Activated T-cell treated with anti-CD3 and anti-CD28 coated beads for 24 hours (primary cell): ENCODE data around the gene SOBP.
"Not testable (repeated sequence)": the region's sequence is repeated elsewhere in the genome, so short reads cannot be mapped to it uniquely, and the experiment has no call there.

ENCODE experiments used
- DNase-seq: peaks from one replicate; pipeline ENCODE4 v3.0.0-alpha.2; 2020; ENCODE audit warnings: low read depth

Gene SOBP

GRCh38 chr6:107488174-107488874 lies 1.6 kb upstream of the SOBP start:
- no peak for DNase-seq

GRCh38 chr6:107488875-107489635 lies 862 bp upstream of the SOBP start:
- DNase-seq, result no peak

- no peak for DNase-seq
These were observed 735 bp downstream of the SOBP start for GRCh38 chr6:107490566-107491137.

DNA sequence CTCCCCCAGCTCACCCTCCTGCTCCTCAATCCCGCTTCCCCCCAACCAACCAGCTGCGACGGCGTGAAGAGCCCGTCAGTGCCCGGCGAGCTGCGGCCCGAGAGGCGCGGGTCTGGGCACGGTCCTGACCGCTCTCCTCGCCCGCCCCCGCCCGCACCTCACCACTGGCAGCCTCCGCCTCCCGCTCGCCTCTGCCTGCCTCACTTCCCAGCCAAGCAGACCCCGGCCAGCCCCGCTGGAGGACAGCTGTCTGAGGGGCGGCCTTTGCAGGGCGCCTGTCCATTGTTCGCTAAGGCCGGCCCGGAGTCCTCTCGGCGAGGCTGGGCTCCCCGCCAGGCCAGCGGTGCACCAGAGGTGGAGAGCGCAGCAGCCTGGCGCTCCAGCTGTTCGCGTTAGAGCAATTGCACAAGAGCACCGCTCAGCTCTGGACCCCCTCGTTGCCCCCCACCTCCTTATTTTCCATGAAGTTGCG lies 1.3 kb downstream of the SOBP start:
- DNase-seq, result no peak

DNA sequence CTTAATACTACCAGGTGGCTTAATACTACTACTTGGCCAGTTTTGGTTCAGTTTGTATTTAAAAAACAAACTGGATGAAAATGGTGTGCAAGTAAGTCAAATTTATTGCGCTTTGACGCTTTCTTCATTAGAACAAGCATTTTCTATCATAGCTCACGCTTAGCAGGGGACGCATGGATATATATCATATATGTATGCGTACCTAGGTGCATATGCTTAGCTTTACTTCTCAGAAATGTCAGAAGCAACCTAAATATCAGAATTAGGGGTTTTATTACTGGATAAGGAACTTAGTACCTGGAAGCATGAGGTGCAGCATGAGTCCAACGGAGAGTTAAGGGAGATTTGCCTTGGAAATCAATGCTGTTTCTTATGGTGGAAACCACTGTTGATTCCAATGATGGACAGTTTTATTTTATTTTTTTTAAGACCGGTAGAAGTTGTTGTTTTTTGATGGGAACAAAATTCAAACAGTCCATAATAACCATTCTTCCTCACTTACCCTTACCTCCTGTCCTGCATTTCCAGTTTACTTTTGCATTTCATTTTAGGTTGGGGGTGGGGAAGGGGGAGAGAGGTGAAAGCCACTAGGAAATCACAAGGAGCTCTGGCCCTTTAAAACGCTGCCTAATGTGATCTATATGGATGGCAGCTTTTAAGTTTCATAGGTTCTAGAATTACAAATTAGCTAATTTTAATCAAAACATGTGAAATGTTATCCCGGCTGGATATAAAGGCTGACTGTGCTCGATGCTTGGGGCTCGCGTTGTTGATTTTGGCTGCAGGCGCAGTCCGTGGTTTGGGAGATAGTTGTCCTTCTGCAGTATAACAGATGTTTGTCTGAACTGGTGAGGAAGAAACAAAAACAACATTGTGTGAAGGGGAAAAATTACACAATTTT lies 2.1 kb downstream of the SOBP start:
- DNase-seq, result no peak

GRCh38 chr6:107493158-107494057 lies 3.5 kb downstream of the SOBP start:
- DNase-seq, result no peak

DNA sequence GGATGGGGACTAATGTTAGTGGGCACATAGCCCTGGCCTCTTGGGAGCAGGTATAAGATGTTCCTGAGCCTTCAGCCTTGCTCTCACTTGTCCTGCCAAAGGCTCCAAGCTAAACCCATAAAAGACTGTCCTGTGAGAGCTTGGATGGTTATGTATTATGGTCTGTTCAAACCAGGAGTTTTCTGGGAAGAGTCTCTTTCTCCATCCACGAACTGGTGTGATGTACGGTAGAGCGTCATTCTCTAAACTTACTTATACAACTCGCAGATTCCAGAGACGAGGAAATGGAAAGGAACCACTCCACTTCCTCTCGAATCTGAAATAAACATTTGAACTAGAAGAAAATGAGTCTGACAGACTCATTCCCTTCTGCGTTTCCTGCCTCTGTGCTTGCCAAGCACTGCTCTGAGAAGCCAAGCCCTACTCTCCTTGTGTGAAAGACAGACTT lies 5.3 kb downstream of the SOBP start:
- DNase-seq, result no peak

GRCh38 chr6:107495971-107496370 lies 6.1 kb downstream of the SOBP start:
- no peak for DNase-seq

GRCh38 chr6:107496892-107497684 lies 7.2 kb downstream of the SOBP start:
- DNase-seq, result no peak

DNA sequence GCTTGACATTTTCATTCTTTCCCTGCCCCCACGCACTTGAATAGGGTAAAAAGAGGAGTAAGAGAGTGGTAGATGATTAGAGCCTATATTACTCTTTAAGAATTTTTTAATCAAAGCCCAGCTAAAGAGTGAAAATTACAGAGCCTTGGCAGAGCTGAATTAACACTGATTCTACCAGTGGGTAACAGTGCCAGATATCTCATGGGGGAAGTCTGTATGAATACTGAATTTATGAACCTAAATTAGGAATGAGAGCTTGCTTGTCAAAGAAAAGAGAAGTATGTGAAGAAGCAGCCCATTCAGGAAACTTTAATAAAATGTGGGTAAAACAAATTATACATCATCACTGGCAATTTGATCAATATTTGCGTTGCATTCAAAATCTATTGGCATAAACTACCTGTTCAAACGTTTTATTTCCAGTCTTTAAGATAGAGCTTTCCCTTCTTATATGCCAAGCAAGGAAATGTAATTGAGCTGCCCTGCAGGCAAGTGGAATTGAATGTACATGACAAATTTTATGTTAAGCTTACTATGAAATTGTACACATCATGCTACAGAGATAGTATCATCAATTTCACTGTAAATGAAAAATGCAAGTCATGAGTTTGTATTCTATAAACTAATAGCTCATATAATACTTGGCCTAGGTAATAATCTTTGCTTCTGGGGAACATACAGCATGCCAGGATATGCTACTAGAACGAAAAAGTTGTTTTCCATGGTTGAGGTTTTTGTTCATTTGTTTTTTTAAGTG lies 14.5 kb downstream of the SOBP start:
- DNase-seq, result no peak

DNA sequence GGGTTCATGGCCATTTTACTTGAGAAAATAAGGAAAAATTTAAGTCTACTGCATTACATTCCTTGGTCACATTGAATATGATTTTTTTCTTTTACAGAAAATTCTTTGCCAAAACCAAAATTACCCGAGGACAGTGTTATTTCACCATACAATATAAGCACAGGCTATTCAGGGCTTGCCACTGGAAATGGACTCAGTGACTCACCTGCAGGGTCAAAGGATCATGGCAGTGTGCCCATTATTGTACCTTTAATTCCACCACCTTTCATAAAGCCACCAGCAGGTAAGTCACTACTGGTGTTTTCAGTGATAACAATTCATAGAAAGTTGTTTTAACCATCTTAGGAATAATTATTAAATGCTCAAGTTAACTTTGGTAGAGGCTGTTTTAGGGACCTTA lies 16.2 kb downstream of the SOBP start:
- DNase-seq, result no peak

DNA sequence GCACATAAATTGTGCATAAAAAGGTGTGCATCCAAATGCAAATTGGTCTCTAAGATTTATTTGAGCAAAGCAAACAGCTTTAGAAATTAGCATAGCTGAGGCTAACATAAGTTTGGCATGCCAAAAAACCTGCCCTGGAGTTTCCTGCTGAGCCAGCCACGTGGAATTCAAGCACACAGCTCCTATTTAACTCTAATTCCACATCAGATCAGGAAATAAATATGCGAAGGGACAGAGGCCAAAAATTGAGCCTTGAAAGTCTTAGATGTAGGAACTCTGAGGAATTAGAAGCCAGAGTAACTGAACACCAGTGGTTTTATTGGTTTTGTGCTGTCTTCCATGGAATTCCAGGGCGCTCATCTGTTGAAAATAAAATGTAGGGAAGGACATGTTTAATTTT lies 19.6 kb downstream of the SOBP start:
- DNase-seq, result no peak

DNA sequence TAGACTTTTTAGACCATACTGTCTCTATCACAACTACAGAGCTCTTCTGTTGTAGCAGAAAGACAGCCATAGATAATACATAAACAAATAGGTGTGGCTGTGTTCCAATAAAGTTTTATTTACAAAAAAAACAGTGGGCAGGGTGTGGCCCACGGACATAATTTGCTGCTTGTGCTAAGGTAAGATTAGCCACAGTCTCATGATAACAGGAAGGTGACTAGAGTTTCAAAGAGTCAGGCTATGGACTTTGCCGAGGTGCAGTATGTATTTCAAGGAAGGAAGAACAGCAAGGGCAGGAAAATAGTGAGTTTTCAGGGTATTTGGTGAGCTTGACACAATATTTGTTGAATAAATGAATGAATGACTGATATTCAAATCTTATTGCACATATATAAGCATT lies 20.2 kb downstream of the SOBP start:
- DNase-seq, result no peak

- DNase-seq, result no peak
These were observed 21.6 kb downstream of the SOBP start for GRCh38 chr6:107511511-107511993.

- no peak for DNase-seq
These were observed 23.3 kb downstream of the SOBP start for GRCh38 chr6:107513214-107513613.

- no peak for DNase-seq
These were observed 26.0 kb downstream of the SOBP start for GRCh38 chr6:107515955-107516354.

GRCh38 chr6:107517274-107517673 lies 27.4 kb downstream of the SOBP start:
- no peak for DNase-seq

DNA sequence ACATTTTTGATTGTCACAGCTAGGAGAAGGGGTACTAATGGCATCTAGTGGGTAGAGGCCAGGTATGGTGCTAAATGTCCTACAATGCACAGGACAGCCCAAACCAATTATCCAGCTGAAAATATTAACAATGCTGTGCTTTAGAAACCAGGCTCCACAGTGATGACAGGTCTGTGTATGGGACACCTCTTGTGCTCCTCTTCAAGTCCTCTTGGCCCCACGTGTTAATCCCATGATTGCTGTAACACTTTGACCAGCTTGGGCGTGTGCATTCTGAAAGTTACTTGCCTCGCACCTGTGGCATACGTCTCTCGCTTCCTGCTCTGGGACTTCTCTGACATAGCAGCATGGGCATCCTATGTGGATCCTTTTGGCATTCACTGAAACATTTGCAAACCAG lies 29.3 kb downstream of the SOBP start:
- DNase-seq, result not testable (repeated sequence)

DNA sequence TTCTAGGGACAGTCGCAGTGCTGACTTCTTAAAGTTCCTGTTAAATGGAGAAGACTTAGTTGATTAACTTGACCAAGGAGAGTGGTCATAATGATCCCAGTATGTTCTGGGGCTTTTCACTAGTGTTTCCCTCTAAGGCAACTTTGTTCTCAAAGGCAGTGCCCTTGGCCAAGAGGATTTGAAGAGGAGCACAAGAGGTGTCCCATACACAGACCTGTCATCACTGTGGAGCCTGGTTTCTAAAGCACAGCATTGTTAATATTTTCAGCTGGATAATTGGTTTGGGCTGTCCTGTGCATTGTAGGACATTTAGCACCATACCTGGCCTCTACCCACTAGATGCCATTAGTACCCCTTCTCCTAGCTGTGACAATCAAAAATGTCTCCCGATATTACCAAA lies 30.8 kb downstream of the SOBP start:
- not testable (repeated sequence) for DNase-seq
